Keratinocyte (primary cell): ENCODE measurements around the gene NT5C3A.
"Not testable (repeated sequence)": the region's sequence is repeated elsewhere in the genome, so short reads cannot be mapped to it uniquely, and the experiment has no call there.

ENCODE experiments used
- CTCF ChIP-seq, 3 experiments: IDR thresholded peaks in 1 of 3; conservative IDR thresholded peaks in 1 of 3; optimal IDR thresholded peaks in 1 of 3; 2 replicates in 2 of 3; 3 replicates in 1 of 3; pipeline versions ENCODE3 to v1.5.1; 2011; ENCODE audit warnings: low read length in 3 of 3, mild to moderate bottlenecking in 3 of 3, moderate library complexity in 2 of 3, control low read depth in 1 of 3, inconsistent platforms in 1 of 3; ENCODE audit not compliant: insufficient read depth in 2 of 3; ENCODE audit errors: extremely low read depth in 1 of 3
- EZH2 ChIP-seq: IDR thresholded peaks from one replicate; pipeline ENCODE4 v1.6.1; 2012; ENCODE audit warnings: inconsistent platforms, mild to moderate bottlenecking, low read length, moderate library complexity

- not testable (repeated sequence) for TF ChIP-seq CTCF (optimal IDR thresholded peaks at IDR 0.05 in 1 of 3, IDR thresholded peaks at IDR 0.05 in 1 of 3, conservative IDR thresholded peaks at IDR 0.05 in 1 of 3; ENCODE audit: extremely low read depth in 1 of 3, insufficient read depth in 2 of 3, low read length in 3 of 3); EZH2
Observed at GRCh38 chr7:33003111-33003510, 59.5 kb downstream of the NT5C3A start.
